SK-N-DZ (cell line): ENCODE data around the gene PLEKHG7.
"Not testable (repeated sequence)": the region's sequence is repeated elsewhere in the genome, so short reads cannot be mapped to it uniquely, and the experiment has no call there.

ENCODE experiments used
- DNase-seq: peaks from one replicate; pipeline ENCODE4 v3.0.0-alpha.2; 2015; ENCODE audit warnings: low spot score

Gene PLEKHG7

GRCh38 chr12:92747151-92747550, 44.4 kb downstream of the PLEKHG7 start:
- DNase-seq: no peak

- not testable (repeated sequence) for DNase-seq
Observed at GRCh38 chr12:92749691-92750090, 46.9 kb downstream of the PLEKHG7 start.

GRCh38 chr12:92753976-92754885, 51.4 kb downstream of the PLEKHG7 start:
- DNase-seq: no peak

GRCh38 chr12:92756898-92757596, 54.3 kb downstream of the PLEKHG7 start:
- no peak for DNase-seq

- DNase-seq: no peak
Observed at GRCh38 chr12:92757597-92758121, 54.9 kb downstream of the PLEKHG7 start.

GRCh38 chr12:92759634-92760268, 57.0 kb downstream of the PLEKHG7 start:
- no peak for DNase-seq

GRCh38 chr12:92762773-92763172, 60.0 kb downstream of the PLEKHG7 start:
- DNase-seq: no peak

- no peak for DNase-seq
Observed at GRCh38 chr12:92764831-92765230, 62.0 kb downstream of the PLEKHG7 start.

GRCh38 chr12:92765871-92766270, 63.1 kb downstream of the PLEKHG7 start:
- no peak for DNase-seq

GRCh38 chr12:92769124-92769901, 66.5 kb downstream of the PLEKHG7 start:
- no peak for DNase-seq

- no peak for DNase-seq
Observed at GRCh38 chr12:92771001-92771400, 68.2 kb downstream of the PLEKHG7 start.

- DNase-seq: no peak
Observed at GRCh38 chr12:92775416-92775815, 72.6 kb downstream of the PLEKHG7 start.

- DNase-seq: no peak
Observed at GRCh38 chr12:92778525-92778924, 75.7 kb downstream of the PLEKHG7 start.

- no peak for DNase-seq
Observed at GRCh38 chr12:92779902-92780301, 77.1 kb downstream of the PLEKHG7 start.

GRCh38 chr12:92784356-92784755, 81.6 kb downstream of the PLEKHG7 start:
- no peak for DNase-seq

- DNase-seq: peak; percentile 79
Observed at GRCh38 chr12:92784797-92785562, 82.2 kb downstream of the PLEKHG7 start.

- DNase-seq: no peak
Observed at GRCh38 chr12:92785563-92785950, 82.8 kb downstream of the PLEKHG7 start.

GRCh38 chr12:92786045-92786444, 83.3 kb downstream of the PLEKHG7 start:
- no peak for DNase-seq

- DNase-seq: not testable (repeated sequence)
Observed at GRCh38 chr12:92794356-92794755, 91.6 kb downstream of the PLEKHG7 start.

GRCh38 chr12:92794814-92795213, 92.0 kb downstream of the PLEKHG7 start:
- no peak for DNase-seq
